IMR-90 (cell line): ENCODE data around the gene SERPINI1. TPM values are rescaled to one million over a fixed set of nuclear protein-coding genes. Genes with fewer than 3 reads are reported as not detected.

Experiments used
- ATAC-seq: fragments of 200-7000 bp; cut with Tn5 transposase; 2 replicates; pipeline ENCODE4 v1.9.1; 2020; ENCODE audit warnings: low read depth, mild to moderate bottlenecking, moderate library complexity
- BruUV-seq: library from RNA; stranded (reverse); fragments of 400-500 nt; replicated peaks from 2 replicates; lab custom pipeline; 2021; lab: Mats Ljungman, UMichigan
- CTCF ChIA-PET: fragments of 300-600 bp; formaldehyde crosslinking; extraction: SDS; loops from one replicate; lab custom pipeline; 2021; ENCODE audit warnings: antibody characterized with exemption; lab: Yijun Ruan, JAX
- POLR2A ChIA-PET: fragments of 300-600 bp; sonication (Branson Sonifier 250); formaldehyde crosslinking; loops from one replicate; lab custom pipeline; 2022; ENCODE audit warnings: antibody characterized with exemption; ENCODE audit not compliant: unreplicated experiment; lab: Charles Lee
- DNase-seq: peaks from one replicate; pipeline ENCODE4 v3.0.0; 2013
- H2AFZ ChIP-seq: replicated peaks from 2 replicates; pipeline ENCODE3; 2013; ENCODE audit warnings: low read length, mild to moderate bottlenecking; ENCODE audit not compliant: poor library complexity
- H2AK5ac ChIP-seq: 2 replicates; pipeline ENCODE4 v1.6.1; 2013; ENCODE audit warnings: low read depth, low read length, inconsistent platforms
- H2AK9ac ChIP-seq: replicated peaks from 2 replicates; pipeline ENCODE3; 2013; ENCODE audit warnings: mild to moderate bottlenecking, low read depth, low read length, moderate library complexity; ENCODE audit not compliant: poor library complexity
- H2BK120ac ChIP-seq: 2 replicates; pipeline ENCODE4 v1.6.1; 2013; ENCODE audit warnings: low read depth, low read length, inconsistent platforms
- H2BK15ac ChIP-seq: 3 replicates; pipeline ENCODE4 v1.6.1; 2013; ENCODE audit warnings: low read depth, low read length, inconsistent platforms
- H2BK20ac ChIP-seq: 2 replicates; pipeline ENCODE4 v1.6.1; 2013; ENCODE audit warnings: low read depth, mild to moderate bottlenecking, inconsistent platforms, low read length, moderate library complexity
- H2BK5ac ChIP-seq: 2 replicates; pipeline ENCODE4 v1.6.1; 2013; ENCODE audit warnings: mild to moderate bottlenecking, low read depth, low read length, inconsistent platforms; ENCODE audit not compliant: poor library complexity, severe bottlenecking
- H3K14ac ChIP-seq: replicated peaks from 2 replicates; pipeline ENCODE4 v1.6.1; 2013; ENCODE audit warnings: low read depth, low read length, inconsistent platforms
- H3K18ac ChIP-seq: 2 replicates; pipeline ENCODE4 v1.6.1; 2013; ENCODE audit warnings: low read depth, low read length, control low read depth
- H3K23ac ChIP-seq: 2 replicates; pipeline ENCODE4 v1.6.1; 2013; ENCODE audit warnings: low read depth, low read length, inconsistent platforms
- H3K27ac ChIP-seq: 2 replicates; pipeline ENCODE4 v1.5.1; 2013; ENCODE audit warnings: mild to moderate bottlenecking, control low read depth, low read length; ENCODE audit not compliant: insufficient read depth
- H3K27me3 ChIP-seq: 2 replicates; pipeline ENCODE4 v1.6.1; 2013; ENCODE audit warnings: low read length; ENCODE audit not compliant: control insufficient read depth, insufficient read depth
- H3K36me3 ChIP-seq: 2 replicates; pipeline ENCODE4 v1.6.1; 2013; ENCODE audit warnings: low read length, mixed read lengths; ENCODE audit not compliant: control insufficient read depth, insufficient read depth
- H3K4ac ChIP-seq: 2 replicates; pipeline ENCODE4 v1.6.1; 2013; ENCODE audit warnings: low read depth, low read length, inconsistent platforms
- H3K4me1 ChIP-seq: 2 replicates; pipeline ENCODE4 v1.6.1; 2013; ENCODE audit warnings: low read length, mixed read lengths; ENCODE audit not compliant: control insufficient read depth, insufficient read depth
- H3K4me2 ChIP-seq: 2 replicates; pipeline ENCODE4 v1.6.1; 2013; ENCODE audit warnings: low read depth, mild to moderate bottlenecking, control low read depth, low read length, moderate library complexity
- H3K4me3 ChIP-seq: 2 replicates; pipeline ENCODE4 v1.5.1; 2013; ENCODE audit warnings: low read depth, mild to moderate bottlenecking, control low read depth, low read length, moderate library complexity; ENCODE audit not compliant: insufficient read depth
- H3K56ac ChIP-seq: 2 replicates; pipeline ENCODE4 v1.6.1; 2013; ENCODE audit warnings: low read length, inconsistent platforms; ENCODE audit not compliant: insufficient read depth; ENCODE audit errors: extremely low read depth
- H3K79me1 ChIP-seq, 2 experiments: 2 replicates each; pipeline ENCODE4 v1.6.1; 2013; ENCODE audit warnings: low read length in 2 of 2, inconsistent platforms in 1 of 2, low read depth in 1 of 2
- H3K9ac ChIP-seq: 2 replicates; pipeline ENCODE4 v1.6.1; 2013; ENCODE audit warnings: low read depth, low read length, control low read depth
- H3K9me1 ChIP-seq: 2 replicates; pipeline ENCODE4 v1.6.1; 2013; ENCODE audit warnings: low read length, inconsistent platforms; ENCODE audit not compliant: insufficient read depth
- H3K9me3 ChIP-seq: 2 replicates; pipeline ENCODE4 v1.6.1; 2013; ENCODE audit warnings: low read length; ENCODE audit not compliant: control insufficient read depth, insufficient read depth
- H4K20me1 ChIP-seq: 2 replicates; pipeline ENCODE4 v1.6.1; 2013; ENCODE audit warnings: low read length, inconsistent platforms; ENCODE audit not compliant: insufficient read depth
- H4K5ac ChIP-seq: 2 replicates; pipeline ENCODE4 v1.6.1; 2013; ENCODE audit warnings: mild to moderate bottlenecking, low read depth, low read length, control low read depth
- H4K8ac ChIP-seq, 2 experiments: 2 replicates each; pipeline ENCODE4 v1.6.1; 2013; ENCODE audit warnings: low read depth in 2 of 2, low read length in 2 of 2, control low read depth in 1 of 2, inconsistent platforms in 1 of 2
- H4K91ac ChIP-seq: 2 replicates; pipeline ENCODE4 v1.6.1; 2013; ENCODE audit warnings: low read depth, low read length, inconsistent platforms; ENCODE audit not compliant: insufficient read depth
- BHLHE40 ChIP-seq: fragments of 150-350 bp; IDR thresholded peaks from 2 replicates; pipeline ENCODE4 v1.6.1; 2016; ENCODE audit warnings: mild to moderate bottlenecking, low read depth, low read length
- CEBPB ChIP-seq: IDR thresholded peaks from 2 replicates; pipeline ENCODE4 v1.6.1; 2012; ENCODE audit warnings: low read depth, low read length, improper control_type of control experiment
- CHD1 ChIP-seq: IDR thresholded peaks from 2 replicates; pipeline ENCODE4 v1.6.1; 2012; ENCODE audit warnings: low read depth, low read length, improper control_type of control experiment
- ELK1 ChIP-seq: fragments of 150-350 bp; IDR thresholded peaks from 2 replicates; pipeline ENCODE4 v1.6.1; 2016; ENCODE audit warnings: low read depth, mild to moderate bottlenecking, low read length, moderate library complexity, borderline replicate concordance
- MAFK ChIP-seq: IDR thresholded peaks from 2 replicates; pipeline ENCODE4 v1.6.1; 2012; ENCODE audit warnings: low read depth, low read length, improper control_type of control experiment
- MAZ ChIP-seq: IDR thresholded peaks from 2 replicates; pipeline ENCODE4 v1.6.1; 2012; ENCODE audit warnings: low read depth, mild to moderate bottlenecking, low read length, improper control_type of control experiment, moderate library complexity, borderline replicate concordance
- MXI1 ChIP-seq: IDR thresholded peaks from 2 replicates; pipeline ENCODE4 v1.6.1; 2012; ENCODE audit warnings: low read depth, mild to moderate bottlenecking, low read length, moderate library complexity, borderline replicate concordance
- NFE2L2 ChIP-seq: fragments of 150-350 bp; IDR thresholded peaks from 2 replicates; pipeline ENCODE4 v1.6.1; 2016; ENCODE audit warnings: low read depth, mild to moderate bottlenecking, low read length
- POLR2A ChIP-seq: IDR thresholded peaks from 2 replicates; pipeline ENCODE4 v1.6.1; 2012; ENCODE audit warnings: mild to moderate bottlenecking, low read depth, low read length
- RAD21 ChIP-seq: IDR thresholded peaks from 2 replicates; pipeline ENCODE4 v1.6.1; 2012; ENCODE audit warnings: low read length, improper control_type of control experiment
- RCOR1 ChIP-seq: IDR thresholded peaks from 2 replicates; pipeline ENCODE4 v1.6.1; 2012; ENCODE audit warnings: mild to moderate bottlenecking, low read length, improper control_type of control experiment; ENCODE audit not compliant: insufficient replicate concordance
- RFX5 ChIP-seq: IDR thresholded peaks from 2 replicates; pipeline ENCODE4 v1.8.0; 2012; ENCODE audit warnings: low read depth, mild to moderate bottlenecking, low read length, moderate library complexity
- SMC3 ChIP-seq: fragments of 150-350 bp; IDR thresholded peaks from 2 replicates; pipeline ENCODE4 v1.6.1; 2016; ENCODE audit warnings: low read depth, mild to moderate bottlenecking, antibody characterized with exemption, low read length, moderate library complexity
- WGBS, 2 experiments: methylation state at CpG; one replicate each; pipeline versions ENCODE4 v1.1.5 to v1.1.7; 2013; ENCODE audit warnings: missing lambda C conversion rate in 2 of 2; ENCODE audit not compliant: insufficient read length in 1 of 2; ENCODE audit errors: extremely low coverage in 2 of 2; 5-methylcytosine and 5-hydroxymethylcytosine counted together
- dilution Hi-C: fragments of 300-500 bp; cut with HindIII; formaldehyde crosslinking; loops from one replicate; pipeline ENCODE4 v1.14.3; 2018; ENCODE audit warnings: low sequenced_read_pairs; ENCODE audit not compliant: unreplicated experiment
- in situ Hi-C: fragments of 300-500 bp; cut with MboI; formaldehyde crosslinking; loops from 3 replicates; pipeline ENCODE4 v1.14.3; 2019; ENCODE audit warnings: low sequenced_read_pairs, inconsistent platforms, mixed read lengths
- intact Hi-C: fragments of 100-400 bp; cut with micrococcal nuclease; formaldehyde crosslinking; loops from 2 replicates; pipeline ENCODE4 v1.10.0; 2022
- polyA plus RNA-seq, 3 experiments: library from polyadenylated mRNA; depleted of rRNA; stranded (reverse); fragments of >200 nt; gene quantifications; 2 replicates each; pipeline ENCODE4 v1.2.3, GENCODE V29; 2012; ENCODE audit warnings: low replicate concordance in 1 of 3
- total RNA-seq: library from RNA; depleted of rRNA; stranded (reverse); fragments of >200 nt; gene quantifications from 2 replicates; pipeline ENCODE4 v1.2.3, GENCODE V29; 2012

The SERPINI1 gene
- total and polyA plus RNA-seq, 2 of the 4 experiments (the other 2 are of a cell fraction) = 0.36 to 1.3 TPM

- DNase-seq (no peak), ATAC-seq (no peak)
- in situ Hi-C loops = no loop called here
- Histone ChIP-seq H3K4me1 (no peaks in the 10 kb centered on the region), H3K9me1 (no peaks in the 10 kb centered on the region), H2AK5ac (no peak overlapping the region), H3K14ac (no peak overlapping the region), H2BK5ac (no peak overlapping the region), H3K27ac (no peak overlapping the region), H2AFZ (no peak overlapping the region), H3K23ac (no peak overlapping the region), H3K9me3 (no peaks in the 10 kb centered on the region), H2BK120ac (no peak overlapping the region), H3K18ac (no peak overlapping the region), H4K20me1 (no peaks in the 10 kb centered on the region), H2AK9ac (no peak overlapping the region), H3K4me3 (no peak overlapping the region), H2BK20ac (no peak overlapping the region), H4K91ac (no peak overlapping the region), H3K79me1 (no peaks in the 10 kb centered on the region), H3K36me3 (no peaks in the 10 kb centered on the region), H4K8ac (no peak overlapping the region), H2BK15ac (no peak overlapping the region), H3K4ac (no peak overlapping the region), H3K56ac (no peak overlapping the region), H4K5ac (no peak overlapping the region), H3K9ac (no peak overlapping the region), H3K4me2 (no peak overlapping the region), H3K27me3 (no peaks in the 10 kb centered on the region)
- ChIA-PET CTCF (interaction anchor here (0.7 to 1.1 kb wide), 2 partner anchors 13 to 19 kb away, joined by 3 read pairs; no protein-coding TSS in a partner anchor), POLR2A (no interaction called here)
- no TSS peak for BruUV-seq
- no CpG with 5 or more reads among the region's 3 CpGs for WGBS, 2 experiments
- intact Hi-C loops = no loop called here
- TF ChIP-seq POLR2A = no peak
- TF ChIP-seq RCOR1 = no peak
- TF ChIP-seq CHD1 = no peak
- no peak for TF ChIP-seq BHLHE40
- TF ChIP-seq CEBPB = no peak
- TF ChIP-seq MAZ = no peak
- no peak for TF ChIP-seq NFE2L2
- TF ChIP-seq MAFK = no peak
- TF ChIP-seq SMC3 = no peak
- no peak for TF ChIP-seq ELK1
- no peak for TF ChIP-seq RAD21
- no peak for TF ChIP-seq MXI1
- no peak for TF ChIP-seq RFX5
- dilution Hi-C loops = no loop called here
These were observed 136.5 kb downstream of the SERPINI1 start for GRCh38 chr3:167872032-167872431.
